DOHH2 (cell line): ENCODE measurements around the gene GPANK1.

Experiments
- H3F3A ChIP-seq: fragments of 200-600 bp; sonication (generic), shearing (Covaris generic); 2 replicates; pipeline ENCODE4 v1.6.0; 2016; ENCODE audit warnings: antibody characterized with exemption, mild to moderate bottlenecking; ENCODE audit not compliant: control insufficient read depth, insufficient read depth
- H3K27ac ChIP-seq: fragments of 200-600 bp; sonication (generic); 2 replicates; pipeline ENCODE4 v1.5.1; 2014; ENCODE audit warnings: low read depth, mild to moderate bottlenecking, low read length, moderate library complexity
- H3K27me3 ChIP-seq: fragments of 200-600 bp; sonication (generic); 2 replicates; pipeline ENCODE4 v1.6.1; 2014; ENCODE audit warnings: mild to moderate bottlenecking, low read length, mixed read lengths; ENCODE audit not compliant: control insufficient read depth
- H3K36me3 ChIP-seq: fragments of 200-600 bp; sonication (generic); 2 replicates; pipeline ENCODE4 v1.6.1; 2014; ENCODE audit warnings: mild to moderate bottlenecking, low read length, moderate library complexity, mixed read lengths; ENCODE audit not compliant: control insufficient read depth
- H3K4me1 ChIP-seq: fragments of 200-600 bp; sonication (generic); 2 replicates; pipeline ENCODE4 v1.6.1; 2014; ENCODE audit warnings: mild to moderate bottlenecking, low read length, mixed read lengths; ENCODE audit not compliant: control insufficient read depth
- H3K4me2 ChIP-seq: fragments of 200-600 bp; sonication (generic); 2 replicates; pipeline ENCODE4 v1.6.0; 2014; ENCODE audit warnings: mild to moderate bottlenecking, low read length, moderate library complexity
- H3K4me3 ChIP-seq: fragments of 200-600 bp; sonication (generic); 2 replicates; pipeline ENCODE4 v1.5.1; 2014; ENCODE audit warnings: mild to moderate bottlenecking, low read length, mixed read lengths
- H3K79me2 ChIP-seq: fragments of 200-600 bp; sonication (generic); 2 replicates; pipeline ENCODE4 v1.6.1; 2014; ENCODE audit warnings: mild to moderate bottlenecking, low read length, mixed read lengths; ENCODE audit not compliant: control insufficient read depth
- H3K9me2 ChIP-seq: fragments of 200-600 bp; sonication (generic); replicated peaks from 2 replicates; pipeline ENCODE4 v1.6.1; 2014; ENCODE audit warnings: mild to moderate bottlenecking, low read length, mixed read lengths; ENCODE audit not compliant: control insufficient read depth
- H3K9me3 ChIP-seq: fragments of 200-600 bp; sonication (generic); 2 replicates; pipeline ENCODE4 v1.6.1; 2014; ENCODE audit warnings: antibody characterized with exemption, low read length, mixed read lengths; ENCODE audit not compliant: control insufficient read depth, insufficient read depth
- H4K20me1 ChIP-seq: fragments of 200-600 bp; sonication (generic); 2 replicates; pipeline ENCODE4 v1.6.0; 2014; ENCODE audit warnings: low read depth, mild to moderate bottlenecking, antibody characterized with exemption, low read length, moderate library complexity; ENCODE audit not compliant: control insufficient read depth, insufficient read depth
- EZH2phosphoT487 ChIP-seq: fragments of 200-600 bp; sonication (generic); IDR thresholded peaks from 2 replicates; pipeline ENCODE4 v1.6.1; 2017; ENCODE audit warnings: borderline replicate concordance, mild to moderate bottlenecking, antibody characterized with exemption, low read length, moderate library complexity, mixed read lengths
- TF ChIP-seq, protein P1 (sequence below): fragments of 200-600 bp; sonication (generic); IDR thresholded peaks from one replicate; pipeline ENCODE4 v1.5.1; 2014; ENCODE audit warnings: antibody characterized with exemption, mild to moderate bottlenecking, low read depth, low read length; ENCODE audit not compliant: poor library complexity, severe bottlenecking

GPANK1 gene

DNA sequence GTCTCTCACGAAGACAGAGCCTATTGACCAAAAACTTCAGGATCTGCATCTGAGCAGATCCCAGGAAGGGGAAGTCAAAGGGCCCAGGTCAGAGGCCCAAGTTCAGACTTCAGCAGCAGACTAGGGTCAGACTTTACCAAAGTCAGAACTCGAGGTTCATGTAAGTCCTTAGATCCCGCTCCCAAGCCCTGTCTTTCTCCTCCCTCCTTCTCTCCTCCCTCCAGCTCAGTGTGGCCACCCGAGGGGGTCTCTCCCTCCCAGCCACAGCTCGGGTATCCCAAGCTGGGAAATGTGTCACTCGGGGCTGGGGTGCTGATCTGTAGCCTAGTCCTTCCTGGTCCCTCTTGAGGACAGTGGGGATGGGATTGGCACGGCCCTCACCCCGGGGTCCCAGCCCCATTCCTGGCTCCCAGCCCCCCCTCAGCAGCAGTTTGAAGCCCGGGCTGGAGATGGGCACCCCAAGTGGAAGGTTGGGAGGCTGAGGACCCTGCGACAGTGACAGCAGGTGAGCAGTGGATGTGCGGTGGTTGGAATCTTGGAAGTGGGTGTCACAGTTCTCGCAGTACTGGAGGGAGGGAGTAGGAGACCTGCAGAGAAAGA is 2.6 kb downstream of the GPANK1 start:
- Histone ChIP-seq H4K20me1 (no peaks in the 10 kb centered on the region), H3K4me2 (peak overlapping the region; percentile 34), H3K79me2 (peaks cover 77% of the 10 kb centered on the region), H3K27me3 (no peaks in the 10 kb centered on the region), H3K4me1 (peaks cover 64% of the 10 kb centered on the region), H3K36me3 (peaks cover 66% of the 10 kb centered on the region), H3K9me3 (no peaks in the 10 kb centered on the region), H3K27ac (no peak overlapping the region), H3F3A (peaks cover 15% of the 10 kb centered on the region), H3K4me3 (no peak overlapping the region), H3K9me2 (no peaks in the 10 kb centered on the region)
- TF ChIP-seq EZH2phosphoT487 = no peak
- TF ChIP-seq, protein P1, sequence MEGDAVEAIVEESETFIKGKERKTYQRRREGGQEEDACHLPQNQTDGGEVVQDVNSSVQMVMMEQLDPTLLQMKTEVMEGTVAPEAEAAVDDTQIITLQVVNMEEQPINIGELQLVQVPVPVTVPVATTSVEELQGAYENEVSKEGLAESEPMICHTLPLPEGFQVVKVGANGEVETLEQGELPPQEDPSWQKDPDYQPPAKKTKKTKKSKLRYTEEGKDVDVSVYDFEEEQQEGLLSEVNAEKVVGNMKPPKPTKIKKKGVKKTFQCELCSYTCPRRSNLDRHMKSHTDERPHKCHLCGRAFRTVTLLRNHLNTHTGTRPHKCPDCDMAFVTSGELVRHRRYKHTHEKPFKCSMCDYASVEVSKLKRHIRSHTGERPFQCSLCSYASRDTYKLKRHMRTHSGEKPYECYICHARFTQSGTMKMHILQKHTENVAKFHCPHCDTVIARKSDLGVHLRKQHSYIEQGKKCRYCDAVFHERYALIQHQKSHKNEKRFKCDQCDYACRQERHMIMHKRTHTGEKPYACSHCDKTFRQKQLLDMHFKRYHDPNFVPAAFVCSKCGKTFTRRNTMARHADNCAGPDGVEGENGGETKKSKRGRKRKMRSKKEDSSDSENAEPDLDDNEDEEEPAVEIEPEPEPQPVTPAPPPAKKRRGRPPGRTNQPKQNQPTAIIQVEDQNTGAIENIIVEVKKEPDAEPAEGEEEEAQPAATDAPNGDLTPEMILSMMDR = no peak

DNA sequence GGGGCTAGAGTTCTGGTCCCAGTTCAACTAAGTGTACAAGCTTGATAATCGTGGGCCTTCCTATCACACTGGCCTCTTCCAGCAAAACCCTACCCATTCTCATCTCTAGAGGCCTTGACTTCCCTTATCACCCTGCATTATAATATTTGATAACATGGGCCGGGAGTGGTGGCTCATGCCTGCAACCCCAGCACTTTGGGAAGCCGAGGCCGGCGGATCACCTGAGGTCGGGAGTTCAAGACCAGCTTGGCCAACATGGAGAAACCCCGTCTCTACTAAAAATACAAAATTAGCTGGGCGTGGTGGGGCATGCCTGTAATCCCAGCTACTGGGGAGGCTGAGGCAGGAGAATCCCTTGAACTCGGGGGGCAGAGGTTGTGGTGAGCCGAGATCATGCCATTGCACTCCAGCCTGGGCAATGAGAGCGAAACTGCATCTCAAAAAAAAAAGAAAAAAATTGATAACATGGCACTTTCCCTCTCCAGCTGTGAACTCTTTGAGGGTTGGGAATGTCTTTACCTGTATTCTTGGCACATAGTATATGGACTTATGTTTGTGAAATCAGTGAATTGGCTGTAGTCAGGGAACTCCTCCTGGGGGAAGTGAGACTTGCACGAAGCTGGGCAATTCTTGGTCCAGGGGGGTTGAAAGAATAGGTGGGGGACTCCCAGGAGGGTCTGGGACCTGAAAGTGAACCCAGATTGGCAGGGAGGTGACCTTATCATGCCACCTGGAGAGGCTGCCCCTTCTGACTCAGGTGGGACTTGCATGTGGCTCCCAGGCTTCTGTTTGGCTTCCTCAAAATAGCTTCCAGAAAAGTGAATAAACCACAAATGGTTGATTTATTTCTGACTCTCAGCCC is 3.3 kb downstream of the GPANK1 start:
- Histone ChIP-seq H3K4me1 (peaks cover 57% of the 10 kb centered on the region), H3K4me3 (peak overlapping the region; percentile 95), H3K79me2 (peaks cover 71% of the 10 kb centered on the region), H3F3A (peaks cover 15% of the 10 kb centered on the region), H3K9me2 (no peaks in the 10 kb centered on the region), H3K4me2 (peak overlapping the region; percentile 92), H3K27ac (peak overlapping the region; percentile 57), H3K36me3 (peaks cover 60% of the 10 kb centered on the region), H3K9me3 (no peaks in the 10 kb centered on the region), H4K20me1 (no peaks in the 10 kb centered on the region), H3K27me3 (no peaks in the 10 kb centered on the region)
- no peak for TF ChIP-seq EZH2phosphoT487
- TF ChIP-seq, protein P1 = peak; percentile 11

DNA sequence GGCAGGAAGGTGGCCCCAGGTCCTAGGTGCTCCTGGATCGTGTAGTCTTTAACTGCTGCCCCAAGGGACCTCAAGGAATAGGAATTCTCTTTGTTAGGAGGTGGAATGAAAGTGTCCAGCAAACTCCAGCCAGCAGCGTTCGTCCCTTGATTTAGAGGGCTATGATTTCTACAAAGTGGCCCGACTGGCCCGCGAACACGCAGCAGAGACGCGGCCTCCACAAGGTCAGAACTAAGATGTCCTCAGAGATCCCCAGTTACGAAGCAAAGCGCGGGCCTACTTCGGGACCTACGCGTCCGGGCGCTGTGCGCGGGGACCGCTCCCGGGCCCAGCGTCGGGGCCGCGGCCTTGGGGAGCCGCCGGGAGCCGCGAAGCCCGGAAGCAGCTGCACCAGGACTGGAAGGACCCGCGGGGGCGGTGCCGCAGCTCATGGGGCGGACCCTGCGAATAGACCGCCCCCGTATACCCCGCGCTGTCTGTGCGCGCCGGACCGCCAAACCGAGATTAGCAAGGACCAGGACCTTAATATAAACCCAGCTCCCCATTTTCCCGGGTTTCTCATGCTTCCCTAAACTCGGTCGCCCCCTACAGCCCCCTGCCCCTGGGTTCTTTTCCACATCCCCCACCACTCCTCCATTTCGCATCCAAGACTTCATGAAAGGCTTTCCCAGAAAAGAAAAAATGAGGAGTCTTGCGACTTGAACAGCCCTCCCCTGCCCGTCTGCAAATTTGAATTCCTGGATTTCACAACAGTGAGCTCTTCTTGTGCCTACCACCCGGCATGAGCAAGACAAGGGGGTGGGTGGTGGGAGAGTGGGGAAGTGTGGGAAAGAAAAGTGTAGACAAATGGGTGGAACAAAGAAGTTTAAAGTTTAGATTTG is 4.2 kb downstream of the GPANK1 start, which contains the start of gene C6orf47:
Gene C6orf47, minus strand, starts transcription at position 398 of the 881 bp plus-strand sequence. CDS start 831 bp downstream, outside the sequence.
- H3F3A ChIP-seq = peaks cover 15% of the 10 kb centered on the region
- H3K9me3 ChIP-seq = no peaks in the 10 kb centered on the region
- H3K79me2 ChIP-seq = peaks cover 64% of the 10 kb centered on the region
- no peak for TF ChIP-seq EZH2phosphoT487
- TF ChIP-seq, protein P1 = no peak
- peak within 1 kb of the TSS; percentile 95 for H3K4me3 ChIP-seq
- no peaks in the 10 kb centered on the region for H3K27me3 ChIP-seq
- peak within 1 kb of the TSS; percentile 92 for H3K4me2 ChIP-seq
- H3K36me3 ChIP-seq = peaks cover 60% of the 10 kb centered on the region
- H3K27ac ChIP-seq = peak within 1 kb of the TSS; percentile 57
- H4K20me1 ChIP-seq = no peaks in the 10 kb centered on the region
- H3K9me2 ChIP-seq = no peaks in the 10 kb centered on the region
- H3K4me1 ChIP-seq = peaks cover 57% of the 10 kb centered on the region
